Right forelimb (tissue), 1 donor: Measurements from ENCODE around the gene SECTM1.
A peak's percentile ranks its signal among the peaks of the same experiment; 100 is the strongest.

ENCODE experiments used
- DNase-seq: peaks from one replicate; pipeline ENCODE4 v3.0.0-alpha.2; 2018

The SECTM1 gene

DNA sequence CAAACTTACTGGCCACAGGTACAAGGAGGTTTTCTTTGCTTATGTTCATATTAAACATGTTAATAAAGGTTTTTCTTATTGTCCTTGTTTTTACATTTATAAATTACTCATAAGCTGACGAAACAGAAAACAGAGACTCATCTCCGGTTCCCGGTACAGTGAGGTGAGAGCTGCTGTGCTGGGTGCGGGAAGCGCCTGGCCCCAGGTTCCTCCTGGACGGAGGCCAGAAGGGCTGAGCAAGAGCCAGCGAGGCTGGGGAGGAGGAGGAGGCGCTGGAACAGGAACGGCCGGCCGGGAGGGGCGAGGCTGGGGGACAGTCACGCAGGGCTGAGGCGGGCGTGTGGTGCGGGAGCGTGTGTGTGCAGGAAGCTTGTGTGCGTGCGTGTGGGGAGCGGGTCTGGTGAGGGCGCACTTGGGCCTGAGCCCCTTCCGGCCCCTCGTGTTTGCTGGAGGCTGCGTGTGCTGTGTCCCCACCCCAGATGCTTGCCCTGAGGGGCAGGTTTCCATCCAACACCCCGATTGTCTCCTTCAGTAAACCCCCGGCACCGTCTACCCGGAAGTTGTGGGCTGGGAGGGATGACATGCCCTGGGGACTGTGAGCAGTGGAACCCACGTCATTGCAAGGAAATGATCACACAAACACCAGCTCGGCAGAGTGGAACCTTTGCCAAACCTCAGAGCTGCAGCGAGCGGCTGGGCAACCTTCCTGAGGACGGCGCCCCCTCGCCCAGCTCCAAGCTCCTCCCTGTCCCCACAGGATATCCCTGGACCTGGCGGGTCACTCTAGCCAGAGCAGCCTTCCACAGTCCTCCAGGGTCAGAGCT lies 35.6 kb downstream of the SECTM1 start:
- peak; percentile 84 for DNase-seq

- DNase-seq: no peak
Measured at GRCh38 chr17:82297280-82297713, 36.3 kb downstream of the SECTM1 start.

GRCh38 chr17:82296511-82297279 lies 36.9 kb downstream of the SECTM1 start:
- DNase-seq: no peak

DNA sequence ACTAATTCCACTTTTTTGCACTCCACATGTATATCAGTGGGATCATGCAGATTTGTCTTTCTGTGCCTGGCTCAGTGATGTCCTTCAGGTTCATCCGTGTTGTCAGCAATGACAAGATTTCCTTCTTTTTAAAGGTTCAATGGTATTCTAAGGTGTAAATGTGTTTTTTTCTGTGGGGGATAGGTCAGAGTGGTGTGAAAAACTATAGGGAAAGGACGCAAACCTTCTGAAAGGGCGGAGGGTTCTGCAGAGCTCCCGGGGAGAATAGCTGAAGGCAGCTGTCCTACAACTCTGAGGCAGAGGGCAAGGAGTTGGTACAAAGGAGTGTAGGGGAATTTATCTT lies 38.1 kb downstream of the SECTM1 start:
- DNase-seq: no peak

DNA sequence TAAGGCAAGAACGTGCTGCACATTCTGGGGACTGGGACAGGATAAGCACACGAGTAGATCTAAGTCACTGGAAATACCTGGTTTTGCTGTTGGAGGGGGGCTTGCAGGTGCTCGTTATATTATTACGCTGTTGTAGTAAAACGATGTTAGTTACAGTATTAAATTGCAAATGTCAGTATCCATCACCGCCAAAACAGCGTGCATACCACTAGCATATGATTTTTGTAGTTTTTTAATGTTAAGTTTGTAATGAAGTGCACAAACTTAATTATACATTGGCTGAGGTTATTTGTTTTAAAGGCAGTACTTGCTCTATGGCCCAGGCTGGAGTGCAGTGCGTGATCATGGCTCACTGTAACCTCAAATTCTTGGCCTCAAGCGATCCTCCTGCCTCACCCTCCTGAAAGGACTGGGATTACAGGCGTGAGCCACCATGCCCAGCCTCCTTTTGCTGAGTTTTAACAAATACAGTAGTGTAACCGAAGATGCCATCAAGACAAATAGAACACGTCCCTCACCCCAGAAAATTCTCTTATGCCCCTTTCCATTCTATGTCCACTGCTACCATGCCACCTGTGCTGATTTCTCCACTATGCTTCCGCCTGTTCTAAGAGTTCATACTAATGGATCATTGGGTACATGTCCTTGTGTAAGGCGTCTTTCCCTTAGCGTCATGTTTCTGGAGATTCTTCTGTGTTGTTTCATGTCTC lies 39.3 kb downstream of the SECTM1 start:
- DNase-seq: no peak

- DNase-seq: peak; percentile 94
Measured at GRCh38 chr17:82292251-82293154, 41.1 kb downstream of the SECTM1 start.

DNA sequence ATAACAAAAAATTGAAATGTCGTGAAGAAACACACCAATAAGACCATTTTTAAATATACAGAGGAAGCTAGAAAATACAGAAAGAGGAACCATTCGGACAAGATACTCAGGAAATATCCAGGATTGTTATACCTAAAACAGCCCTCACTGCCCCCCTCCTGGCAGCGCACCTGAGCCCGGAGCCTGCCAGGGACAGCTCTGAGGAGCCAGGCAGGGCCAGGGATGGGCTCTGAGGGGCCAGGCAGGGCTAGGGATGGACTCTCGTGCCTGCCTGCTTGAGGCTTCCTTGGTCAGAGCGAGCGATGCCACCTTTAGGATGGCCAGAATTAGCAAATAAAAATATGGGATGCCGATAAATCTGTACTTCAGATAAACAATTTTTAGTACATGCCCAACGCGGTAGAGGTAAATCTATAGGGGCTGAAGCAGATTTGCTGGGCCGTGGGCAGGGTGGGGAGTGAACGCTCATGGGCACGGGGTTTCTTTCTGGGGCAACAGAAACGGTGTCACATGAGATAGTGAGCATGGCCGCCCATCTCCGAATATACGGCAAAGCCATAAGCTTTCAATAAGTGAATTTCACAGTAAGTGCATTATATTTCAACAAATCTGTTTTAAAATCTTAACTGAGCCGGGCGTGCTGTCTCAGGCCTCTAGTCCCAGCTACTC lies 41.9 kb downstream of the SECTM1 start:
- DNase-seq: no peak

DNA sequence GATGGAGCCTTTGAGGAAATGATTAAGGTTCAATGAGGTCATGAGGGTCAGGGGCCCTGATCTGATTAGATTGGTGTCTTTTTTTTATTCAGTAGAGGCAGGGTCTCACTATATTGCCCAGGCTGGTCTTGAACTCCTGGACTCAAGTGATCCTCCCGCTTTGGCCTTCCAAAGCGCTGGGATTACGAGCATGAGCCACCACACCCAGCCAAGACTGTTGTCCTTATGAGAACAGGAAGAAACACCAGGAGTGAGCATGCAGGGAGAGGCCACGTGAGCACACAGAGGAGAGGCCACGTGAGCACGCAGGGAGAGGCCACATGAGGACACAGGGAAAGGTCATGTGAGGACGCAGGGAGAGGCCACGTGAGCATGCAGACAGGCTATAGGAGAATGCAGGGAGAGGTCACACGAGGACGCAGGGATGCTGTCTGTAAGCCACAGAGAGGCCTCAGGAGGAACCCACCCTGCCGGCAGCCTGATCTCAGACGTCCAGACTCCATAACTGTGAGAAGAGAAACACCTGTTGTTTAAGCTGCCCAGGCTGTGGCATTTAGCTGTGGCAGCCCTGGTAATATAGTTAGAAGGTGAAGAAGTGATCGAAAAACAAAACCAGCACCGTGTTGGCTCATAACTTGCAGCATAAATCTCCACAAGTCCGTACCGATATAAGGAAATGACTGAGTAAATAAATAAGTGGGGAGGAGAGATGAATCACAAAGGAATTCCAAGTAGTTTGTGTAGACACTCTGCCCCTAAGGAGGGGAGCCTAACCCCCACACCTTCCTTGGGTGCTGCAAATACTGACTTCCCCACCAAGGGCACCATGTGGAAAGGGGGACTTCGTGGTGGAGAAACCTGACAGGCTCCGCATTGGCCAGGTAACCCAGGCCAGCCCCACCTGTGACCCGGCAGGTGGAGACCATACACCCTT lies 45.4 kb downstream of the SECTM1 start:
- DNase-seq: no peak

- DNase-seq: no peak
Measured at GRCh38 chr17:82287013-82287867, 46.3 kb downstream of the SECTM1 start.

DNA sequence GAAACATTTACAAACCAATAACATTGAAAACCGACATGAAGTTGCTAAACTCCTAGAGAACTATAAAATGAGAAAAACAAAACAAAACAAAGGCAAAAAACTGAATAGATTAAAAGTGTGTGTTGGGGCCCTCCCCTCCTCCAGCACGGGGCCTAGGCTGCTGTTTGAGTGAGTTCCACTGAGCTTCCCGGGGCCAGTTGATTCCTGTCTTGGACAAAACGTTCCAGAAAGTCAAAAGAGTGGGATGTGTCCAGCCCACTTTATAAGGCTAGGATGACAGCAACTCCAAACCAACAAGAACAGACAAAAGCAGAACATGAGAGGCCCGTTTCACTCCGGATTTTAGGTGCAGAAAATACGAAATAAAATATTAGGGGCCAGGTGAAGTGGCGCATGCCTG lies 48.4 kb downstream of the SECTM1 start:
- DNase-seq: no peak

DNA sequence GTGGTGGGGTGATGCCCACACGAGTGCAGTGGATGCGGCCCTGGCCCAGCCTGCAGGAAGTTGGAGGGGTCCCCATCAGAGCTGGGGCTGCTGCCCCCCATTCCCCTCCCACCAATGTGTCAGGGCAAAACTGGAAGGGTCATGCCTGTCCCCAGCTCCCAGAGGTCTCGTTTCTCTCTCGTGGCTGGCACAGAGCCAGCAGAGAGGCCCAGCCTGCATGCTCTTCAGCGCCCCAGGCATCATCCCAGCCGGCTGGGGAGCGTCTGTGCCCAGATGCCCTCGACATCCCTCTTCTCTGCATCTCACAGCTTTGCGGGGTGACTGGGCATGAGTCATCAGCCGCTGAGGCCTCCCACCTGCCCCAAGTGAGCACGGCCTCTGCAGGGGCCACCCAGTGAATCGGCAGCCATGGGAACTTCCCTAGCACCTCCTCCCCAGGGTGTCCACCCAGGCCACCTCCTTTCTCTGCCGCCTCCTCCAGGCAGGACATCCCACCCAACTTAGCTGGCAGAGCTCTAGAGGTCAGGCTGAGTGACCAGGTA lies 50.3 kb downstream of the SECTM1 start:
- DNase-seq: no peak

GRCh38 chr17:82282239-82283207 lies 51.0 kb downstream of the SECTM1 start:
- no peak for DNase-seq

- DNase-seq: no peak
Measured at GRCh38 chr17:82281502-82282238, 51.9 kb downstream of the SECTM1 start.

DNA sequence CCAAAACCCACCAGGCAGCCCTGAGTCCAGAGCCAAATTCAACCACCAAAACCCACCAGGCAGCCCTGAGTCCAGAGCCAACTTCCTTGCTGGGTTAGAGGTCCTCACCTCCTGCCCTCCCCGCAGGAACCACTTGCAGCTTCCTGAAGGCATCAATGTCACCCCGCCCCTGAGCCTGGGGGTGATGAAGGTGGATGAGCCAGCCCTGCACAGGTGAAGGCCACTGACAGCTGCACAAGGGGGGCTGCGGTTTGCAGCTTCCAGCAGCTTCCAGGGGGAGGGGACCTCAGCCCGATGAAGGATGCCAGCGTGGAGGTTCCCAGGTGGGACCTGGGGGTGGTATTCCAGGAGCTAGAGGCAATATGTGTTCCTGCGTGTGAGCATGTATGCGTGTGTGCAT lies 52.5 kb downstream of the SECTM1 start:
- DNase-seq: no peak

- no peak for DNase-seq
Measured at GRCh38 chr17:82280537-82280936, 53.0 kb downstream of the SECTM1 start.

GRCh38 chr17:82278786-82279391 lies 54.7 kb downstream of the SECTM1 start:
- DNase-seq: no peak

- DNase-seq: no peak
Measured at GRCh38 chr17:82278308-82278707, 55.3 kb downstream of the SECTM1 start.
